ENCODE measurements around the gene AUTS2.

DNA sequence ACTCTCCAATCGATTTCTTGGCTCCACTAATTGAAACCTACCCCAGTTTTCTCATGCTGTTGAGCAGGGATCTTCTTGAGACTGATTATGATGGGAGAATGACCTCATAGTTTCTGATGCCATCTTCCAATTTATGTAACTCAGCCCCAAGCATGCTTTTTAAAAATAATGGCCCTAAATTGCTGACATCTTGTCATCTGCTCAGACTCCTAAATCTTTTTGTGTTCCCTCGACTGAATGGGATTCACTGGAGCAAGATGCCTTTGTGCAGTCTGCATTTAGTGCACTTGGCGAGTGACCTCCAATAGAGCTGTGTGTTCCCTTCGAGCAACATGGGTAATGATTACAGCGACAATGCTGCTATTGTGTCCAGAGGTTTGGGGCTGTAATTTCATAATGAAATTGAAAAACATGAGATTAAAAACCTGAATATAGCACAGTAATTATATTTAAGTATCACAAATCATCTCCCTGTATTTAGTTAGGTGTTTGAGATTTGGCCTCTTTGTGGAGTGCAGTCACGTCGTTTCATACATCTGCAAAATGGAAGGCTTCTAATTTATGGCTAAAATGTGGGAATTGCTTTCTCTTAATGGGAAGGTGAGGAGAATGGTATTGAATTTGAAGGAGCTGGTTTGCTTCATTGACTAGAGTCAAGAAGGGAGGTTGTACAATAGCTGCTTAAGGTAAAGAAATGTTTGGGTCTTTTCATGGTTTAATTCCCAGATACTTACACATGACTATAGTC is 192.9 kb downstream of the AUTS2 start:
- TF ChIP-seq POLR2A (IDR thresholded peaks at IDR 0.05) = no peak
- TF ChIP-seq, protein P1, sequence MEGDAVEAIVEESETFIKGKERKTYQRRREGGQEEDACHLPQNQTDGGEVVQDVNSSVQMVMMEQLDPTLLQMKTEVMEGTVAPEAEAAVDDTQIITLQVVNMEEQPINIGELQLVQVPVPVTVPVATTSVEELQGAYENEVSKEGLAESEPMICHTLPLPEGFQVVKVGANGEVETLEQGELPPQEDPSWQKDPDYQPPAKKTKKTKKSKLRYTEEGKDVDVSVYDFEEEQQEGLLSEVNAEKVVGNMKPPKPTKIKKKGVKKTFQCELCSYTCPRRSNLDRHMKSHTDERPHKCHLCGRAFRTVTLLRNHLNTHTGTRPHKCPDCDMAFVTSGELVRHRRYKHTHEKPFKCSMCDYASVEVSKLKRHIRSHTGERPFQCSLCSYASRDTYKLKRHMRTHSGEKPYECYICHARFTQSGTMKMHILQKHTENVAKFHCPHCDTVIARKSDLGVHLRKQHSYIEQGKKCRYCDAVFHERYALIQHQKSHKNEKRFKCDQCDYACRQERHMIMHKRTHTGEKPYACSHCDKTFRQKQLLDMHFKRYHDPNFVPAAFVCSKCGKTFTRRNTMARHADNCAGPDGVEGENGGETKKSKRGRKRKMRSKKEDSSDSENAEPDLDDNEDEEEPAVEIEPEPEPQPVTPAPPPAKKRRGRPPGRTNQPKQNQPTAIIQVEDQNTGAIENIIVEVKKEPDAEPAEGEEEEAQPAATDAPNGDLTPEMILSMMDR (IDR thresholded peaks at IDR 0.05) = no peak
